Stimulated activated CD8-positive, alpha-beta memory T cell treated with anti-CD3 and anti-CD28 coated beads, Interleukin-4, amount 100 ng/mL, for 4 hours (primary cell): ENCODE data around the gene C1orf56.
"Not testable (repeated sequence)": the region's sequence is repeated elsewhere in the genome, so short reads cannot be mapped to it uniquely, and the experiment has no call there.

Experiments used
- DNase-seq, 2 donors: peaks; one replicate each; pipeline ENCODE4 v3.0.0-alpha.2; 2020; ENCODE audit warnings: low read depth in 2 of 2, low spot score in 1 of 2

The C1orf56 gene

DNA sequence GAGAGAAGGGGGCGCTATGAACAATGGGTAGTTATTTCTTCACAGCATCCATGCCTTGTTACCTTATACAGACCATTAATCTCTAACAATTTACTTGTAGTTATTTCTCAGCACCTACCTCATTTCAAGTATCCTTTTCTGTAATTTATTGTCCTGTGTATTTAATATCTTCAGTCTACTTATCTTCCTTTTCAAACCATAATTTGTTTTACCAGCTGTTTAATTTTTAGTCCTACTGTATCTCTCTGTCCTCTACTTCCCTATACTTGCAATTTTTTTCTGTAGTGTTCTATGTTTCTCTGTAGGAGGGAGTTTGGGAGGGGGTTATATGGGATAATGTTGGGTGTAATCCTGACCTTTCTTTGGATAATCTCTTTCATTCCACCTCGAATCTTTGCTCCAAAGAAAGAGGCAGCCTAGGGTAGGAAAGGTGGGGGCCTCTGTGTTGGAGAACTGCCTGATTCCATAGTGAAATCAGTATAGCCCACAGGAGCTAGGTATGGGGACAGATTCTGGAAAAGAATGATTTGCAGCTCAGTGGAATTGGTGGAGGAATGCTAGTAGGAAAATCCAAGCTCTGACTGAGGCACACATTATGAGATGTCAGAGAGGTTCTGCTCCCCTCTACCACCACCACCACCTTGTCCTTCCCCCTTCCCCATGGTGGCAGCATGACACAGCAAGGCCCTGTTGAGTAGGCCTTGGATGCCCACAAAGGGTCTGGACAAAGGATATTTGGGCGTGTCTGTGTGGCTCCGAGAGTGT, 13.3 kb downstream of the C1orf56 start:
- no peak for DNase-seq

DNA sequence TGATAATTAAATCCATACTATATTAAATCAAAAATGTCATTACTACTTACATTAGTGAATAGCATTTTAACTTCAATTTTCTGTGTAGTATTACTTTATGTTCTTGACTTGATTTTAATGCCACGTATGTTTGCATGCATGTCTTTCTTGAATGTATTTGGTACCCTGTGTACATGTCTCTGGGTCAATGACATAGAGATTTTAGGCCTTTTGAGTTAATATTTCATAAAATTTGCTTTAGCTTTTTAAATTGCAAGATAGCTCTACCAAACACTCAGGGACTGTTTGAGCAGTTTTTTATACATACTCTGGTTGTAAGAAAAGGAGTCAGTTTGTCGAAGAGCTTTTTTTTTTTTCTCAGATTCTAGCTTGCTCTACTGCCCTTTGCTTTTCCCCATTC, 14.2 kb downstream of the C1orf56 start:
- DNase-seq = no peak

DNA sequence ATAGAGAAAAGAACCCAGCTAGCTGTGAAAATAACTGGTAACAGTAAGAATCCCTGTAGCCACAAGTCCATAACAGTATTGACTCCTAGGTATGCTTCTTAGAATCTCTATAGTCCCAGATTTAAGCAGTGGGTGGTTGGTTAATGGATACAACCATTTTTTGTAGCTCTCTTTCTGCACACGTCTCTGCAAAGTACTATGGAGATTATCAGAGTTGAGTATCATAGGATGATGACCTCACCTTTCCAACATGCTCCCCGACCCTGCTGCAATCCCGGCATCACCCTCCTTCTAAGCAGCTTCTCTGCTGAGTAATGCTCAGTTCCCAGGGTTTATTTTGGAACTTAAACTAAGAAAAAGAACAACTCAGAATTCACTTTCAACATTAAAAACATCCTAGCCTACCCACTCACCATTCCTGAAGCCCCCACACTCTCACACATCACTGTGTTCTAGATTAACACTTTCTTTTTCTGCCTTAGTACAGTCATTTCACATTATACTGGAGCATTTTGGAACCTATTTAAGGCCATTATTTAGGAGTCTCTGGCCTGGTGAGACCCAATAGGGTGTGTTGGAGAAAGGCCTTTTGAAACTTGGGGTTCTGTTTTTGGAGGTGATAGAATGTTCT, 15.3 kb downstream of the C1orf56 start:
- DNase-seq = no peak

DNA sequence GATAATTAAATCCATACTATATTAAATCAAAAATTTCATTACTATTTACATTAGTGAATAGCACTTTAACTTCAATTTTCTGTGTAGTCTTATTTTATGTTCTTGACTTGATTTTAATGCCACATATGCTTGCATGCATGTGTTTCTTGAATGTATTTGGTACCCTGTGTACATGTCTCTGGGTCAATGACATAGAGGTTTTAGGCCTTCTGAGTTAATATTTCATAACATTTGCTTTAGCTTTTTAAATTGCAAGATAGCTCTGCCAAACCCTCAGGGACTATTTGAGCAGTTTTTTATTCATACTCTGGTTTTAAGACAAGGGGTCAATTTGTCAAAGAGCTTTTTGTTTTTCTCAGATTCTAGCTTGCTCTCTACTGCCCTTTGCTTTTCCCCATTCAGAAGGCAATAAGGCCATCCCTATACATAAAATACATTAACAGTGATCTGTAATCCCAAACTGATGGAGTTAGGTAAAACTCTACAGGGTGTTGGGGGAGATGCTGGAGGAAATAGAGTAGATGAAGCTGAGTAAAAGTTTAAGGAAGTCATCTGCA, 17.6 kb downstream of the C1orf56 start:
- no peak for DNase-seq

DNA sequence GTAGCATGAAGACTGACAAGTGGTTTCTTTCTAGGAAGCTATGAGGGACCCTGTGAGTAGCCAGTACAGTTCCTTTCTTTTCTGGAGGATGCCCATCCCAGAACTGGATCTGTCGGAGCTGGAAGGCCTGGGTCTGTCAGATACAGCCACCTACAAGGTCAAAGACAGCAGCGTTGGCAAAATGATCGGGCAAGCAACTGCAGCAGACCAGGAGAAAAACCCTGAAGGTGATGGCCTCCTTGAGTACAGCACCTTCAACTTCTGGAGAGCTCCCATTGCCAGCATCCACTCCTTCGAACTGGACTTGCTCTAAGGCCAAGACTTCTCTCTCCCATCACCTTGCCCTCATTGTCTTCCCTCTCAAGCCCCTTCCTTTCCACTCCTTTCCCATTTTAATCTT, 19.6 kb downstream of the C1orf56 start:
- DNase-seq = no peak

DNA sequence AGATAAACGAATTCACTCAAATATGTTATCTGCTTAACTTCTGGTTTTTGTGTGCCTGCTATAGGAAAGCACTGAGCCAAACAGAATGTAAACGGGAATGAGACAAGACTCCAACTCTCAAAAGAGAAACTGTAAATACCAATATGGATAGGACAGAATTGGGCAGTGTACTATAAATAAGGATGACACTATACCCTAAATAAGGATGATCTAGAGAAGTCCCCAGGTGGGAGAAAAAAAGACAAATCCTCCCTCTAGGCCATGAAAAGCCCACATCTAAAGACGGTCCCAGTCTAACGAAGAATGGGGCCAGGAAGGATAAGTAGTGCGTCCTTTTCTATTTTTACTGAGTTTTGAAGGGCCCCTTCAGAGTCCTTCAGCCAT, 21.5 kb downstream of the C1orf56 start:
- no peak for DNase-seq

DNA sequence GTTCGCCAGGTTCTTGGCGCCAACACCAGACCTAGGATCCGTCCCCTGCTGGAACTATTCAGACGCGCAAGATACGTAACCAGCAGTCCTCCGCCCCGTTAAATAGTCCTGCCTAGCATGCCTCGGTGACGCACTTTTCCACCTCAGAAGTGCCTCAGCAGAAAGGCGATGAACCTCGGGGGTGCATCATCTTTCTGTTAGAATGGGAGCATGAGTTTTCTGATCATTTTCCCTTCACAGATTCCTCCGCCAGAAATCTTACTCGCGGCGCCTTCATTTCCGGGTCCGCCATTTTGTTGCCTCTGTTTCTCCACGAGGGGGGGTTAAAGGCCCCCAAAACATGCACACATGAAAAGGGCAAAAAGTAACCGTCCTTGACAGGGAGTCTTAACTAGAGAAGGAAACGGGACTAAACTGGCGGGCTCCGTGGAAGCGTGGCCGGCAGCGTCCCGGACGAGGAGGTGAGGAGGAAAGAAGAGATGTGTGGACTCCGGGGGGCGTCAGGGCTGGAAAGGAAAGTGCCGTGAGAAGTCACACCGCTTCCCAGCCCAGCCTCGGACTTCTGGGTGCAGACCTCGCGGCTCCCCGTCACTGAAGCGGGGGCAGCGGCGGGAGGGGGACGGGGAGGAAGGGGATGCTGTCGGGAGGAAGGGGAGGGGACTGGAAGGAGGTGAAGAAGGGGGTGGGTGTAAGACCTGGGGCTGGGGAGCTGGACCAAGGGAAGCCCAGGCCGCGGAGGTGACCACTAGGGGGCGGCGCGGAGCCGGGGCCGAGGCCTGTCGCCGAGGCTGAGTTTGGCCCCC, 23.1 kb downstream of the C1orf56 start, which contains the start of gene GABPB2:
Gene GABPB2, plus strand, starts transcription at position 288 of the 803 bp plus-strand sequence. CDS start 17,429 bp downstream, outside the sequence.
- DNase-seq = peak; percentile 65 to 66

DNA sequence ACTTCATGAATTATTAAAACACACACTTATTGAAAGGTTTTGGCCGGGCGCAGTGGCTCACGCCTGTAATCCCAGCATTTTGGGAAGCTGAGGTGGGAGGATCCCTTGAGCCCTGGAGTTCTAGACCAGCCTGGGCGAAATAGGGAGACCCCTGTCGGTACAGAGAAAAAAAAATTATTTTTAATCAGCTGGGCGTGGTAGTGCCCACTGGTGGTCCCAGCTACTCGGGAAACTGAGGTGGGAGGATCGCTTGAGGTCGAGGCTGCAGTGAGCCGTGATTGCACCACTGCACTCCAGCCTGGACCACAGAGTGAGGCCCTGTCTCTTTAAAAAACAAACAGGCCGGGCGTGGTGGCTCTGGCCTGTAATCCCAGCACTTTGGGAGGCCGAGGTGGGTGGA, 24.7 kb downstream of the C1orf56 start:
- no peak for DNase-seq

DNA sequence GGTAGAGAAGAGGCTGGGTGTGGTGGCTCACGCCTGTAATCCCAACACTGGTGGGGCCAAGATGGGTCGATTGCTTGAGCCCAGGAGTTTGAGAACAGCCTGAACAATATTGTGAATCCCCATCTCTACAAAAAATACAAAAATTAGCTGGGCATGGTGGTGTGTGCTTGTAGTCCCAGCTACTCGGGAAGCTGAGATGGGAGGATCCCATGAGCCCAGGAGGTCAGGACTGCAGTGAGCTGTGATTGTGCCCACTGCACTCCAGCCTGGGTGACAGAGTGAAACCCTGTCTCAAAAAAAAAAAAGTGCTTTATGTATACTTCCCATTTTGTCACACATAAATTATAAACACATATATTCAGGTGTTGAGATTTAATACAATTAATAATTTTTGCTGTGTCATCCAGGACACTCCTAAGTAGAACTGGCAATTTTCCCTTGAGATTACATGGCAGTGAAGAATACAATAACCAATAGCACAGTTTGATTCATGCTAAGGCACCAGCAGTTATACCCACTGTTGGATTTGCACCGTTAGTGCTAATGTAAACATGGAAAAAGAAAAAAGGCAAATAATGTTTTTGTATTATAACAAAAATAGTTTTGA, 38.5 kb downstream of the C1orf56 start:
- no peak for DNase-seq

DNA sequence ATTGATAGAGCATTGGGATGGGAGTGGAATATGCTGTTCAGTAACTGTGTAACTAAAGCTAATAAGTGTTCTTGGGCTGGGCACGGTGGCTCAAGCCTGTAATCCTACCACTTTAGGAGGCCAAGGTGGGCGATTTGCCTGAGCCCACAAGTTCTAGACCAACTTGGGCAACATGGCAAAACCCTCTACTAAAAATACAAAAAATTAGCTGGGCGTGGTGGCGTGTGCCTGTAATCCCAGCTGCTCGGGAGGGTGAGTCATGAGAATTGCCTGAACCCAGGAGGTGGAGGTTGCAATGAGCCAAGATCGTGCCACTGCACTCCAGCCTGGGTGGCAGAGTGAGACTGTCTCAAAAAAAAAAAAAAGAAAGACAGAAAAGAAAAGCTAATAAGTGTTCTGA, 49.9 kb downstream of the C1orf56 start:
- DNase-seq = not testable (repeated sequence)

DNA sequence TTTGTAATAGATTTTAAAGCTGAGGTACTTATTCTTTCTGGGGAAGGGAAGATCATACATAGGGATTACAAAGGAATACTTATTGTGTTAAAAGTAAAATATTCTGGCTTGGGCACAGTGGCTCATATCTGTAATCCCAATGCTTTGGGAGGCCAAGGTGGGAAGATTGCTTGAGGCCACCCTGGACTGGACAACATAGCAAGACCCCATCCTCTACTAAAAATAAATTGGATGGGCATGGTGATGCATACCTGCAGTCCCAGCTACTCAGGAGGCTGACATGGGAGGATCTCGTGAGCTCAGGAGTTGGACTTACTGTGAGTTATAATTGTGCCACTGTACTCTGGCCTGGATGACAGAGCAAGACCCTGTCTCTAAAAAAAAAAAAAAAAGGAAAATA, 50.6 kb downstream of the C1orf56 start:
- no peak for DNase-seq
